SU-DHL-6 (cell line): ENCODE measurements around the gene CLDN4.

Experiments used
- H2AFZ ChIP-seq: fragments of 200-600 bp; sonication (generic); 2 replicates; pipeline ENCODE4 v1.6.1; 2014; ENCODE audit warnings: low read depth, mild to moderate bottlenecking, moderate library complexity, mixed read lengths, antibody characterized with exemption, low read length; ENCODE audit not compliant: severe bottlenecking
- H3F3A ChIP-seq: fragments of 200-600 bp; shearing (Covaris generic); 2 replicates; pipeline ENCODE4 v1.6.0; 2016; ENCODE audit warnings: antibody characterized with exemption, mild to moderate bottlenecking; ENCODE audit not compliant: insufficient read depth
- H3K27ac ChIP-seq: fragments of 200-600 bp; sonication (generic); 2 replicates; pipeline ENCODE4 v1.5.1; 2016; ENCODE audit warnings: low read depth, mild to moderate bottlenecking, low read length, moderate library complexity, mixed read lengths
- H3K27me3 ChIP-seq: fragments of 200-600 bp; sonication (generic), shearing (Covaris generic); 2 replicates; pipeline ENCODE4 v1.6.0; 2014; ENCODE audit warnings: mild to moderate bottlenecking, low read length
- H3K36me3 ChIP-seq: fragments of 200-600 bp; sonication (generic); 2 replicates; pipeline ENCODE4 v1.6.1; 2014; ENCODE audit warnings: mild to moderate bottlenecking, low read length, mixed read lengths
- H3K4me2 ChIP-seq: fragments of 300-600, 200-600 bp; shearing (Covaris generic), sonication (generic); 2 replicates; pipeline ENCODE4 v1.6.0; 2014; ENCODE audit warnings: low read length, low read depth, mild to moderate bottlenecking; ENCODE audit not compliant: poor library complexity, severe bottlenecking
- H3K4me3 ChIP-seq: fragments of 200-600 bp; sonication (generic); 2 replicates; pipeline ENCODE4 v1.5.1; 2014; ENCODE audit warnings: antibody characterized with exemption, low read length, mild to moderate bottlenecking, mixed read lengths; ENCODE audit not compliant: insufficient read depth, poor library complexity, severe bottlenecking
- H3K79me2 ChIP-seq: fragments of 200-600 bp; sonication (generic); 2 replicates; pipeline ENCODE4 v1.6.1; 2014; ENCODE audit warnings: mild to moderate bottlenecking, low read length, moderate library complexity; ENCODE audit not compliant: insufficient read depth
- H3K9ac ChIP-seq: fragments of 200-600 bp; sonication (generic); 2 replicates; pipeline ENCODE4 v1.7.0; 2014; ENCODE audit warnings: mild to moderate bottlenecking, low read length
- H3K9me2 ChIP-seq: fragments of 200-600 bp; sonication (generic); replicated peaks from 2 replicates; pipeline ENCODE4 v1.6.1; 2014; ENCODE audit warnings: low read length; ENCODE audit not compliant: insufficient read depth
- H3K9me3 ChIP-seq: fragments of 200-600 bp; sonication (generic); 2 replicates; pipeline ENCODE4 v1.6.1; 2014; ENCODE audit warnings: low read length, mixed read lengths; ENCODE audit not compliant: insufficient read depth
- H4K20me1 ChIP-seq: fragments of 200-600 bp; sonication (generic); 2 replicates; pipeline ENCODE4 v1.6.1; 2014; ENCODE audit warnings: low read depth, mild to moderate bottlenecking, antibody characterized with exemption, low read length, moderate library complexity, mixed read lengths
- CTCF ChIP-seq: fragments of 200-600 bp; sonication (generic); IDR thresholded peaks from one replicate; pipeline ENCODE4 v1.5.1; 2017; ENCODE audit warnings: antibody characterized with exemption, mild to moderate bottlenecking, low read length, moderate library complexity; ENCODE audit not compliant: insufficient read depth, poor library complexity, severe bottlenecking
- EZH2phosphoT487 ChIP-seq: fragments of 200-600 bp; sonication (generic), shearing (Covaris generic); conservative IDR thresholded peaks from 2 replicates; pipeline ENCODE4 v1.6.1; 2018; ENCODE audit warnings: mild to moderate bottlenecking, antibody characterized with exemption, low read length, moderate library complexity, mixed read lengths

The CLDN4 gene

GRCh38 chr7:73828972-73829371, 1.8 kb upstream of the CLDN4 start:
- Histone ChIP-seq H3K4me2 (no peak overlapping the region), H4K20me1 (no peaks in the 10 kb centered on the region), H3K9me2 (no peaks in the 10 kb centered on the region), H3K79me2 (no peaks in the 10 kb centered on the region), H3K9ac (no peak overlapping the region), H3K4me3 (no peak overlapping the region), H2AFZ (no peak overlapping the region), H3K36me3 (no peaks in the 10 kb centered on the region), H3F3A (no peaks in the 10 kb centered on the region), H3K27me3 (no peaks in the 10 kb centered on the region), H3K9me3 (no peaks in the 10 kb centered on the region), H3K27ac (no peak overlapping the region)
- TF ChIP-seq CTCF (no peak), EZH2phosphoT487 (no peak)

- H4K20me1 ChIP-seq, result no peaks in the 10 kb centered on the region
- H3K27ac ChIP-seq, result no peak overlapping the region
- no peaks in the 10 kb centered on the region for H3F3A ChIP-seq
- H3K4me2 ChIP-seq, result no peak overlapping the region
- no peaks in the 10 kb centered on the region for H3K9me2 ChIP-seq
- H2AFZ ChIP-seq, result no peak overlapping the region
- no peaks in the 10 kb centered on the region for H3K36me3 ChIP-seq
- H3K4me3 ChIP-seq, result no peak overlapping the region
- H3K79me2 ChIP-seq, result no peaks in the 10 kb centered on the region
- H3K27me3 ChIP-seq, result no peaks in the 10 kb centered on the region
- no peaks in the 10 kb centered on the region for H3K9me3 ChIP-seq
- no peak overlapping the region for H3K9ac ChIP-seq
- TF ChIP-seq EZH2phosphoT487 (no peak), CTCF (no peak)
Measured at GRCh38 chr7:73829505-73829904, 1.3 kb upstream of the CLDN4 start.

GRCh38 chr7:73829921-73830680, 695 bp upstream of the CLDN4 start:
- Histone ChIP-seq H3F3A (no peaks in the 10 kb centered on the region), H3K79me2 (no peaks in the 10 kb centered on the region), H2AFZ (no peak overlapping the region), H3K27ac (no peak overlapping the region), H4K20me1 (no peaks in the 10 kb centered on the region), H3K4me2 (no peak overlapping the region), H3K4me3 (no peak overlapping the region), H3K9ac (no peak overlapping the region), H3K9me2 (no peaks in the 10 kb centered on the region), H3K9me3 (no peaks in the 10 kb centered on the region), H3K27me3 (no peaks in the 10 kb centered on the region), H3K36me3 (no peaks in the 10 kb centered on the region)
- TF ChIP-seq CTCF (no peak), EZH2phosphoT487 (no peak)
